Measurements from ENCODE around the gene ADAMTS14. TPM values are rescaled to one million over a fixed set of nuclear protein-coding genes. Genes with fewer than 3 reads are reported as not detected.

ADAMTS14 gene
- total RNA-seq, 1 donor from 2014 or later = 4.1 TPM

- Mint-ChIP-seq H3K4me3 (no peak overlapping the region), H3K27me3 (ENCODE audit: low read depth) (peaks cover 8% of the 10 kb centered on the region), H3K4me1 (peaks cover 3% of the 10 kb centered on the region), H3K36me3 (no peaks in the 10 kb centered on the region), H3K27ac (no peak overlapping the region), H3K9me3 (no peaks in the 10 kb centered on the region)
- no peak for DNase-seq (ENCODE audit: low spot score in 2 of 2, unreplicated experiment in 2 of 2)
- no peak for TF ChIP-seq CTCF (IDR thresholded peaks at IDR 0.05; ENCODE audit: unreplicated experiment)
Measured at GRCh38 chr10:70694418-70695141, 22.3 kb downstream of the ADAMTS14 start.

GRCh38 chr10:70695241-70696030 lies 23.1 kb downstream of the ADAMTS14 start:
- peaks cover 3% of the 10 kb centered on the region for H3K4me1 Mint-ChIP-seq
- no peaks in the 10 kb centered on the region for H3K9me3 Mint-ChIP-seq
- no peak for TF ChIP-seq CTCF (IDR thresholded peaks at IDR 0.05; ENCODE audit: unreplicated experiment)
- H3K27me3 Mint-ChIP-seq (ENCODE audit: low read depth) = peaks cover 8% of the 10 kb centered on the region
- DNase-seq (ENCODE audit: low spot score in 2 of 2, unreplicated experiment in 2 of 2) = no peak
- no peak overlapping the region for H3K4me3 Mint-ChIP-seq
- H3K27ac Mint-ChIP-seq = no peak overlapping the region
- no peaks in the 10 kb centered on the region for H3K36me3 Mint-ChIP-seq

- Mint-ChIP-seq H3K4me3 (no peak overlapping the region), H3K9me3 (no peaks in the 10 kb centered on the region), H3K36me3 (no peaks in the 10 kb centered on the region), H3K4me1 (peaks cover 8% of the 10 kb centered on the region), H3K27me3 (ENCODE audit: low read depth) (no peaks in the 10 kb centered on the region), H3K27ac (no peak overlapping the region)
- DNase-seq (ENCODE audit: low spot score in 2 of 2, unreplicated experiment in 2 of 2) = no peak
- TF ChIP-seq CTCF (IDR thresholded peaks at IDR 0.05; ENCODE audit: unreplicated experiment) = no peak
Measured at GRCh38 chr10:70698211-70698610, 25.9 kb downstream of the ADAMTS14 start.

- Mint-ChIP-seq H3K27ac (no peak overlapping the region), H3K4me1 (peaks cover 8% of the 10 kb centered on the region), H3K36me3 (no peaks in the 10 kb centered on the region), H3K4me3 (no peak overlapping the region), H3K9me3 (no peaks in the 10 kb centered on the region), H3K27me3 (ENCODE audit: low read depth) (no peaks in the 10 kb centered on the region)
- DNase-seq (ENCODE audit: low spot score in 2 of 2, unreplicated experiment in 2 of 2) = no peak
- no peak for TF ChIP-seq CTCF (IDR thresholded peaks at IDR 0.05; ENCODE audit: unreplicated experiment)
Measured at GRCh38 chr10:70699063-70699658, 26.9 kb downstream of the ADAMTS14 start.

GRCh38 chr10:70699659-70700174 lies 27.4 kb downstream of the ADAMTS14 start:
- no peak overlapping the region for H3K4me3 Mint-ChIP-seq
- DNase-seq (ENCODE audit: low spot score in 2 of 2, unreplicated experiment in 2 of 2) = no peak
- H3K27ac Mint-ChIP-seq = no peak overlapping the region

More at GRCh38 chr10:70699659-70700174, 27.4 kb downstream of the ADAMTS14 start:
- Mint-ChIP-seq H3K9me3 (no peaks in the 10 kb centered on the region), H3K27me3 (ENCODE audit: low read depth) (no peaks in the 10 kb centered on the region), H3K4me1 (peaks cover 8% of the 10 kb centered on the region), H3K36me3 (no peaks in the 10 kb centered on the region)
- no peak for TF ChIP-seq CTCF (IDR thresholded peaks at IDR 0.05; ENCODE audit: unreplicated experiment)
